HEK293 (cell line): ENCODE measurements around the gene CIZ1.

Source experiments
- GFI1B ChIP-seq: fragments of 450-650 bp; formaldehyde crosslinking; IDR thresholded peaks from 2 replicates; pipeline ENCODE4 v1.5.1; 2016; ENCODE audit warnings: missing biosample characterization, missing genetic modification characterization
- GLI2 ChIP-seq: fragments of 450-650 bp; formaldehyde crosslinking; IDR thresholded peaks from 2 replicates; pipeline ENCODE4; 2017; ENCODE audit warnings: missing biosample characterization, missing genetic modification characterization, low read depth, borderline replicate concordance
- GLI4 ChIP-seq: fragments of 450-650 bp; formaldehyde crosslinking; IDR thresholded peaks from 2 replicates; pipeline ENCODE4 v1.5.1; 2016; ENCODE audit warnings: missing biosample characterization, missing genetic modification characterization
- INSM2 ChIP-seq: fragments of 450-650 bp; formaldehyde crosslinking; IDR thresholded peaks from 2 replicates; pipeline ENCODE4 v1.5.1; 2016; ENCODE audit warnings: missing biosample characterization, missing genetic modification characterization
- KLF8 ChIP-seq: fragments of 450-650 bp; formaldehyde crosslinking; IDR thresholded peaks from 2 replicates; pipeline ENCODE4 v1.5.1; 2016; ENCODE audit warnings: missing biosample characterization, missing genetic modification characterization
- MYNN ChIP-seq: fragments of 450-650 bp; formaldehyde crosslinking; IDR thresholded peaks from 2 replicates; pipeline ENCODE4 v1.5.1; 2016; ENCODE audit warnings: missing biosample characterization, missing genetic modification characterization, borderline replicate concordance
- SCRT1 ChIP-seq: fragments of 450-650 bp; formaldehyde crosslinking; IDR thresholded peaks from 2 replicates; pipeline ENCODE4 v1.5.1; 2016; ENCODE audit warnings: missing biosample characterization, missing genetic modification characterization, borderline replicate concordance
- TCF7L2 ChIP-seq: IDR thresholded peaks from 2 replicates; pipeline ENCODE4 v1.6.1; 2011; ENCODE audit warnings: low read depth, mild to moderate bottlenecking, inconsistent platforms, low read length, moderate library complexity, borderline replicate concordance
- ZBTB1 ChIP-seq: fragments of 450-650 bp; formaldehyde crosslinking; IDR thresholded peaks from 2 replicates; pipeline ENCODE4 v1.5.1; 2016; ENCODE audit warnings: missing biosample characterization, missing genetic modification characterization
- ZBTB8A ChIP-seq: fragments of 450-650 bp; formaldehyde crosslinking; IDR thresholded peaks from 2 replicates; pipeline ENCODE4 v1.5.1; 2016; ENCODE audit warnings: missing biosample characterization, missing genetic modification characterization
- ZNF112 ChIP-seq: fragments of 450-650 bp; formaldehyde crosslinking; IDR thresholded peaks from 2 replicates; pipeline ENCODE4 v1.5.0; 2017; ENCODE audit warnings: missing biosample characterization, missing genetic modification characterization
- ZNF133 ChIP-seq: fragments of 450-650 bp; formaldehyde crosslinking; IDR thresholded peaks from 2 replicates; pipeline ENCODE4 v1.5.1; 2016; ENCODE audit warnings: missing biosample characterization, missing genetic modification characterization
- ZNF140 ChIP-seq: fragments of 450-650 bp; formaldehyde crosslinking; IDR thresholded peaks from 2 replicates; pipeline ENCODE4 v1.5.1; 2016; ENCODE audit warnings: missing biosample characterization, missing genetic modification characterization
- ZNF146 ChIP-seq: fragments of 450-650 bp; formaldehyde crosslinking; IDR thresholded peaks from 2 replicates; pipeline ENCODE4 v1.5.1; 2016; ENCODE audit warnings: missing biosample characterization, missing genetic modification characterization
- ZNF223 ChIP-seq: fragments of 450-650 bp; formaldehyde crosslinking; IDR thresholded peaks from 2 replicates; pipeline ENCODE4 v1.5.1; 2016; ENCODE audit warnings: missing biosample characterization, missing genetic modification characterization
- ZNF23 ChIP-seq: fragments of 450-650 bp; formaldehyde crosslinking; IDR thresholded peaks from 2 replicates; pipeline ENCODE4 v1.5.1; 2016; ENCODE audit warnings: missing biosample characterization, missing genetic modification characterization, borderline replicate concordance
- ZNF24 ChIP-seq: fragments of 450-650 bp; formaldehyde crosslinking; IDR thresholded peaks from 2 replicates; pipeline ENCODE4 v1.5.1; 2016; ENCODE audit warnings: missing biosample characterization, missing genetic modification characterization
- ZNF248 ChIP-seq: fragments of 450-650 bp; formaldehyde crosslinking; IDR thresholded peaks from 2 replicates; pipeline ENCODE4 v1.5.1; 2017; ENCODE audit warnings: missing biosample characterization, missing genetic modification characterization
- ZNF350 ChIP-seq: fragments of 450-650 bp; formaldehyde crosslinking; IDR thresholded peaks from 2 replicates; pipeline ENCODE4 v1.5.0; 2017; ENCODE audit warnings: missing biosample characterization, mild to moderate bottlenecking, missing genetic modification characterization
- ZNF354C ChIP-seq: fragments of 450-650 bp; formaldehyde crosslinking; IDR thresholded peaks from 2 replicates; pipeline ENCODE4 v1.5.1; 2016; ENCODE audit warnings: missing biosample characterization, missing genetic modification characterization, low read depth, borderline replicate concordance
- ZNF394 ChIP-seq: fragments of 450-650 bp; formaldehyde crosslinking; IDR thresholded peaks from 2 replicates; pipeline ENCODE4 v1.5.1; 2016; ENCODE audit warnings: missing biosample characterization, missing genetic modification characterization, mild to moderate bottlenecking, moderate library complexity, borderline replicate concordance
- ZNF404 ChIP-seq: fragments of 450-650 bp; formaldehyde crosslinking; IDR thresholded peaks from 2 replicates; pipeline ENCODE4 v1.5.1; 2017; ENCODE audit warnings: missing biosample characterization, missing genetic modification characterization
- ZNF529 ChIP-seq: fragments of 450-650 bp; formaldehyde crosslinking; IDR thresholded peaks from 2 replicates; pipeline ENCODE4 v1.5.1; 2017; ENCODE audit warnings: missing genetic modification characterization, missing biosample characterization; ENCODE audit not compliant: insufficient replicate concordance
- ZNF548 ChIP-seq: fragments of 450-650 bp; formaldehyde crosslinking; IDR thresholded peaks from 2 replicates; pipeline ENCODE4 v1.5.1; 2016; ENCODE audit warnings: missing biosample characterization, missing genetic modification characterization
- ZNF623 ChIP-seq: fragments of 450-650 bp; formaldehyde crosslinking; IDR thresholded peaks from 2 replicates; pipeline ENCODE4 v1.5.1; 2016; ENCODE audit warnings: missing biosample characterization, missing genetic modification characterization
- ZNF677 ChIP-seq: fragments of 450-650 bp; IDR thresholded peaks from 2 replicates; pipeline ENCODE4 v1.5.0; 2018; ENCODE audit warnings: missing biosample characterization, mild to moderate bottlenecking, missing genetic modification characterization, moderate library complexity
- ZNF747 ChIP-seq: fragments of 450-650 bp; formaldehyde crosslinking; IDR thresholded peaks from 2 replicates; pipeline ENCODE4 v1.5.1; 2016; ENCODE audit warnings: missing biosample characterization, missing genetic modification characterization
- ZSCAN18 ChIP-seq: fragments of 450-650 bp; formaldehyde crosslinking; IDR thresholded peaks from 2 replicates; pipeline ENCODE4 v1.5.1; 2016; ENCODE audit warnings: missing biosample characterization, missing genetic modification characterization
- ZSCAN30 ChIP-seq: fragments of 450-650 bp; IDR thresholded peaks from 2 replicates; pipeline ENCODE4 v1.5.1; 2018; ENCODE audit warnings: missing biosample characterization, mild to moderate bottlenecking, missing genetic modification characterization, moderate library complexity
- TF ChIP-seq, protein P1 (sequence below): fragments of 450-650 bp; formaldehyde crosslinking; IDR thresholded peaks from 2 replicates; pipeline ENCODE4 v1.5.1; 2016; ENCODE audit warnings: missing biosample characterization, missing genetic modification characterization
- TF ChIP-seq, protein P2 (sequence below): fragments of 450-650 bp; formaldehyde crosslinking; IDR thresholded peaks from 2 replicates; pipeline ENCODE4 v1.5.1; 2016; ENCODE audit warnings: missing biosample characterization, missing genetic modification characterization
- TF ChIP-seq, protein P3 (sequence below): fragments of 450-650 bp; formaldehyde crosslinking; IDR thresholded peaks from 2 replicates; pipeline ENCODE4 v1.5.1; 2016; ENCODE audit warnings: missing biosample characterization, missing genetic modification characterization
- TF ChIP-seq, protein P4 (sequence below): fragments of 450-650 bp; formaldehyde crosslinking; IDR thresholded peaks from 2 replicates; pipeline ENCODE4; 2016; ENCODE audit warnings: missing biosample characterization, missing genetic modification characterization

CIZ1 gene

GRCh38 chr9:128127568-128127989 lies 63.8 kb downstream of the CIZ1 start, which contains the start of gene PTGES2 (continued):
- TF ChIP-seq, protein P1, sequence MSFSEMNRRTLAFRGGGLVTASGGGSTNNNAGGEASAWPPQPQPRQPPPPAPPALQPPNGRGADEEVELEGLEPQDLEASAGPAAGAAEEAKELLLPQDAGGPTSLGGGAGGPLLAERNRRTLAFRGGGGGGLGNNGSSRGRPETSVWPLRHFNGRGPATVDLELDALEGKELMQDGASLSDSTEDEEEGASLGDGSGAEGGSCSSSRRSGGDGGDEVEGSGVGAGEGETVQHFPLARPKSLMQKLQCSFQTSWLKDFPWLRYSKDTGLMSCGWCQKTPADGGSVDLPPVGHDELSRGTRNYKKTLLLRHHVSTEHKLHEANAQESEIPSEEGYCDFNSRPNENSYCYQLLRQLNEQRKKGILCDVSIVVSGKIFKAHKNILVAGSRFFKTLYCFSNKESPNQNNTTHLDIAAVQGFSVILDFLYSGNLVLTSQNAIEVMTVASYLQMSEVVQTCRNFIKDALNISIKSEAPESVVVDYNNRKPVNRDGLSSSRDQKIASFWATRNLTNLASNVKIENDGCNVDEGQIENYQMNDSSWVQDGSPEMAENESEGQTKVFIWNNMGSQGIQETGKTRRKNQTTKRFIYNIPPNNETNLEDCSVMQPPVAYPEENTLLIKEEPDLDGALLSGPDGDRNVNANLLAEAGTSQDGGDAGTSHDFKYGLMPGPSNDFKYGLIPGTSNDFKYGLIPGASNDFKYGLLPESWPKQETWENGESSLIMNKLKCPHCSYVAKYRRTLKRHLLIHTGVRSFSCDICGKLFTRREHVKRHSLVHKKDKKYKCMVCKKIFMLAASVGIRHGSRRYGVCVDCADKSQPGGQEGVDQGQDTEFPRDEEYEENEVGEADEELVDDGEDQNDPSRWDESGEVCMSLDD (tag by site-specific recombination): no peak
- TF ChIP-seq ZNF548 (tag by site-specific recombination): no peak
- no peak for TF ChIP-seq ZNF354C (tag by site-specific recombination)
- TF ChIP-seq ZBTB8A: no peak
- TF ChIP-seq ZNF112 (tag by site-specific recombination): no peak
- no peak for TF ChIP-seq ZNF248 (tag by site-specific recombination)
- TF ChIP-seq, protein P2, sequence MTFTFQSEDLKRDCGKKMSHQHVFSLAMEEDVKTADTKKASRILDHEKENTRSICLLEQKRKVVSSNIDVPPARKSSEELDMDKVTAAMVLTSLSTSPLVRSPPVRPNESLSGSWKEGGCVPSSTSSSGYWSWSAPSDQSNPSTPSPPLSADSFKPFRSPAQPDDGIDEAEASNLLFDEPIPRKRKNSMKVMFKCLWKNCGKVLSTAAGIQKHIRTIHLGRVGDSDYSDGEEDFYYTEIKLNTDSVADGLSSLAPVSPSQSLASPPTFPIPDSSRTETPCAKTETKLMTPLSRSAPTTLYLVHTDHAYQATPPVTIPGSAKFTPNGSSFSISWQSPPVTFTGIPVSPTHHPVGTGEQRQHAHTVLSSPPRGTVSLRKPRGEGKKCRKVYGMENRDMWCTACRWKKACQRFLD: 0 out of 2 replicates have a peak, but pooled peaks have one; percentile 15
- no peak for TF ChIP-seq ZNF747
- TF ChIP-seq ZNF133 (tag by site-specific recombination): no peak
- TF ChIP-seq GLI4: no peak
- no peak for TF ChIP-seq ZSCAN18 (tag by site-specific recombination)
- peak; percentile 47; the same call in 1 of the 2 replicates for TF ChIP-seq ZSCAN30 (tag by site-specific recombination)
- TF ChIP-seq ZNF677 (tag by site-specific recombination): no peak
- TF ChIP-seq ZNF394 (tag by site-specific recombination): no peak
- TF ChIP-seq SCRT1 (tag by site-specific recombination): no peak
- TF ChIP-seq ZNF623 (tag by site-specific recombination): no peak
- no peak for TF ChIP-seq TCF7L2
- TF ChIP-seq ZNF350: no peak
- TF ChIP-seq ZBTB1 (tag by site-specific recombination): no peak
- TF ChIP-seq ZNF24 (tag by site-specific recombination): no peak
- TF ChIP-seq INSM2 (tag by site-specific recombination): no peak
- TF ChIP-seq ZNF529: no peak
- TF ChIP-seq GLI2 (tag by site-specific recombination): no peak
- no peak for TF ChIP-seq MYNN
- no peak for TF ChIP-seq ZNF404 (tag by site-specific recombination)
- TF ChIP-seq ZNF140 (tag by site-specific recombination): no peak
- TF ChIP-seq ZNF223 (tag by site-specific recombination): no peak
- TF ChIP-seq KLF8 (tag by site-specific recombination): no peak
- TF ChIP-seq, protein P3, sequence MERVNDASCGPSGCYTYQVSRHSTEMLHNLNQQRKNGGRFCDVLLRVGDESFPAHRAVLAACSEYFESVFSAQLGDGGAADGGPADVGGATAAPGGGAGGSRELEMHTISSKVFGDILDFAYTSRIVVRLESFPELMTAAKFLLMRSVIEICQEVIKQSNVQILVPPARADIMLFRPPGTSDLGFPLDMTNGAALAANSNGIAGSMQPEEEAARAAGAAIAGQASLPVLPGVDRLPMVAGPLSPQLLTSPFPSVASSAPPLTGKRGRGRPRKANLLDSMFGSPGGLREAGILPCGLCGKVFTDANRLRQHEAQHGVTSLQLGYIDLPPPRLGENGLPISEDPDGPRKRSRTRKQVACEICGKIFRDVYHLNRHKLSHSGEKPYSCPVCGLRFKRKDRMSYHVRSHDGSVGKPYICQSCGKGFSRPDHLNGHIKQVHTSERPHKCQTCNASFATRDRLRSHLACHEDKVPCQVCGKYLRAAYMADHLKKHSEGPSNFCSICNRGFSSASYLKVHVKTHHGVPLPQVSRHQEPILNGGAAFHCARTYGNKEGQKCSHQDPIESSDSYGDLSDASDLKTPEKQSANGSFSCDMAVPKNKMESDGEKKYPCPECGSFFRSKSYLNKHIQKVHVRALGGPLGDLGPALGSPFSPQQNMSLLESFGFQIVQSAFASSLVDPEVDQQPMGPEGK (tag by site-specific recombination): no peak
- TF ChIP-seq, protein P4, sequence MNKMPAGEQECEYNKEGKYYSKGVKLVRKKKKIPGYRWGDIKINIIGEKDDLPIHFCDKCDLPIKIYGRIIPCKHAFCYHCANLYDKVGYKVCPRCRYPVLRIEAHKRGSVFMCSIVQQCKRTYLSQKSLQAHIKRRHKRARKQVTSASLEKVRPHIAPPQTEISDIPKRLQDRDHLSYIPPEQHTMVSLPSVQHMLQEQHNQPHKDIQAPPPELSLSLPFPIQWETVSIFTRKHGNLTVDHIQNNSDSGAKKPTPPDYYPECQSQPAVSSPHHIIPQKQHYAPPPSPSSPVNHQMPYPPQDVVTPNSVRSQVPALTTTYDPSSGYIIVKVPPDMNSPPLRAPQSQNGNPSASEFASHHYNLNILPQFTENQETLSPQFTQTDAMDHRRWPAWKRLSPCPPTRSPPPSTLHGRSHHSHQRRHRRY (tag by site-specific recombination): no peak
- TF ChIP-seq ZNF146 (tag by site-specific recombination): no peak
- TF ChIP-seq GFI1B: no peak
- TF ChIP-seq ZNF23 (tag by site-specific recombination): no peak
